HG03520 (cell line): ENCODE data around the gene TMED10.
"Not testable (repeated sequence)": the region's sequence is repeated elsewhere in the genome, so short reads cannot be mapped to it uniquely, and the experiment has no call there.

Experiments used
- ATAC-seq: cut with Tn5 transposase; IDR thresholded peaks from one replicate; pipeline ENCODE4 v1.9.1; 2021; ENCODE audit warnings: mild to moderate bottlenecking, moderate library complexity; ENCODE audit not compliant: unreplicated experiment

The TMED10 gene

GRCh38 chr14:75163677-75164076 lies 12.7 kb downstream of the TMED10 start:
- no peak for ATAC-seq

- no peak for ATAC-seq
Measured at GRCh38 chr14:75162631-75163030, 13.8 kb downstream of the TMED10 start.

DNA sequence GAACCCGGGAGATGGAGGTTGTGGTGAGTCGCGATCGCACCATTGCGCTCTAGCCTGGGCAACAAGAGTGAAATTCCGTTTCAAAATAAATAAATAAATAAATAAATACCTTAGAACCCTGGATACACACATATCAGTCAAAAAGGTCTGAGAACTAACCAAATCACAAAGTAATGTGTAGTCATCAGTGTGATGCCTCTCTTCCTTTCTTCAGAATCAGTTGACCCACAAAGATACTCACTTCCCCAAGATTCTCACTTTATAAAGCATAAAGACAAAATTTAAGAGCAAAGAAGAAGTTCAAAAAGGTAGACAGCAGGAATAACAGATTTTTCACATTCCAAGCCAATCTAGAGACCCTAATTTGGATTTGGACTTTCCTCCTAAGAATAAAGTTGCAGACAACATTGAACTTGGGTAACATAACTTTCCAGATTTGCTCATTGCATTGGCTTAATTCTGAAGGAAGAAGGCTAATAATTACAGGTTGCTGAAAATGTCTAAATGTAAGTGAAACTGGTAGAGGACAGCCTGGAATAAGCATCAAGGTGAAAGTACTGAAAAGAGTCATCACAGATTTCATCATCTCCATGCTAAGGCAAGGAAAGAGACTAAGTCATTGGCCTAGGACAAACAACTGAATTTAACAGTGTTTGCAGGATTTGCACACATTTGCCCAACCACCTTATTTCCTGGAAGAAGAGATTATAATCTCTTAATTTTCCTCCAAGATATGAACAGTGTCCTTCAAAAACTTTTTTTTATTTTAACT lies 17.4 kb downstream of the TMED10 start:
- no peak for ATAC-seq

DNA sequence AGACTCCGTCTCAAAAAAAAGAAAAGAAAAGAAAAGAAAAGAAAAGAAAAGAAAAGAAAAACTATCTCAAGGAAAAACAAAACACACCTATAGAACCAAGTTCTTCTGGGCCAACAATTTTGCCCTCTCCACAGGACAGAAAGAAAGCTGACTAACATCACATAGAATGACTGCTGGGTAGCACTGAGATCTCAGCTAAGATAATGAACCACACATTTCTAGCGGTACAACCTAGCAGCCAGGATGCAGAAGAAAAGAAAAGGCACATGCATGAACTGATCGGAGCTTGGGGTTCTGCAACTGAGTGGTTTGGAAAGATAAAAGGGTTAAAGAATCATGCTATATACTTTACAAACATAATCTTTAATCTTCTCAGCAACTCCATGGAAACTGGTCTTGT lies 19.5 kb downstream of the TMED10 start:
- no peak for ATAC-seq

GRCh38 chr14:75156111-75156510 lies 20.3 kb downstream of the TMED10 start:
- ATAC-seq: no peak

DNA sequence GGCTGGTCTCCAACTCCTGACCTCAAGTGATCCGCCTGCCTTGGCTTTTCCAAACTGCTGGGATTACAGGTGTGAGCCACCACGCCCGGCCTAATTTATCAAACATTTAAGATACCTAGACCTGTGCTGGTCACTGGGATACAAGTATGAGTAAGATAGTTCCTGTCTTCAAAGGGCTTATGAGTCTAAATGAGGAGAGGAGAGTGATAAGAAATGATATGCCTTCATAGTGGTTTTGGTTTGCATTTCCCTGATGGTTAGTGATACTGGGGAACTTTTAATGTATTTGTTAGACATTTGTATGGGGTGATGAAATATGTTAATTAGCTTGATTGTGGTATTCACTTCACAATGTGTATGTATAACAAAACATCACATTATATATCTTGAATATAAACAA lies 21.2 kb downstream of the TMED10 start:
- no peak for ATAC-seq

GRCh38 chr14:75153295-75153694 lies 23.1 kb downstream of the TMED10 start:
- ATAC-seq: no peak

GRCh38 chr14:75151851-75152250 lies 24.6 kb downstream of the TMED10 start:
- ATAC-seq: no peak

DNA sequence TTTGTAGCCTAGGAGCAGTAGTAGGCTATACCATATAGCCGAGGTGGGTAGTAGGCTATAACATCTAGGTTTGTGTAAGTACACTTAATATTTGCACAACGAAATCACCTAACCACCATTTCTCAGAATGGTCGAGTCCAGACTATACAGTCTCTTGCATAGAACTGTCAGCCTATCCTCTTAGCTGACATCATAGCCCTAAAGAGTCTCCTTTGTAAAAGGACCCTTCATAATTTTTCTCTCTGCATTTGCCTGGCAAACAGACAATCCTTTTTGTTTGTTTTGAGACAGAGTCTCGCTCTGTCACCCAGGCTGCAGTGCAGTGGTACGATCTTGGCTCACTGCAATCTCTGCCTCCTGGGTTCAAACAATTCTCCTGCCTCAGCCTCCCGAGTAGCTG lies 25.8 kb downstream of the TMED10 start:
- ATAC-seq: not testable (repeated sequence)

- ATAC-seq: no peak
Measured at GRCh38 chr14:75150150-75150549, 26.3 kb downstream of the TMED10 start.

- no peak for ATAC-seq
Measured at GRCh38 chr14:75147423-75148071, 28.9 kb downstream of the TMED10 start.

- no peak for ATAC-seq
Measured at GRCh38 chr14:75144944-75145343, 31.5 kb downstream of the TMED10 start.

DNA sequence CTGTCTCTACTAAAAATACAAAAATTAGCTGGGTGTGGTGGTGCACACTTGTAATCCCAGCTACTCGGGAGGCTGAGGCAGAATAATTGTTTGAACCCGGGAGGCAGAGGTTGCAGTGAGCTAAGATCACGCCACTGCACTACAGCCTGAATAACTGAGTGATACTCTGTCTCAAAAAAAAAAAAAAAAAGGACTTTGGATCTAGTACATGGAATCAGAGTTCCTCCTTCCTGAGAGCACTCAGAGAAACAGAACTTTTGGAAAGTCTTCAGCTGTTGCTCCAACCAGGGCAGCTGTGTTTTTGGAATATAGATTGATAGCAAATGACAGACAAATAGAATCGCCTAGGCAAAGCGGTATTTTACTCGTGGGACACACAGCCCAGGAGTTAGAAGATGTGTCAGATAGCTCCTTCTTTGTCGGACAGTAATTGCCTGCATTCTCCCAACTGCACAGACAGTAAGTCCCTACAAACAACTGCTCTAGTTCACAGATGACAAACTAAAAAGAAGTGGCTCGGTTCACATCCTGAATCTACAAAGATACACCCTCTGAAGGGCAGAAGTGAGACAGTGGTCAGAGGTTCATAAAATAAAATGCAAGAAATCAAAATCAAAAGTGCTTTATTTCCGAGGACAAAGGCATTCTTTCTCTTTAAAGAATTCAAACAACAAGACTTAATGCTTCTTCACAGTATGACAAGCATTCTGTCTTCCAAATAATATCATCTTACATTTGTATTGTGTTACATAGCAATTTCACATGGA lies 32.5 kb downstream of the TMED10 start:
- no peak for ATAC-seq

DNA sequence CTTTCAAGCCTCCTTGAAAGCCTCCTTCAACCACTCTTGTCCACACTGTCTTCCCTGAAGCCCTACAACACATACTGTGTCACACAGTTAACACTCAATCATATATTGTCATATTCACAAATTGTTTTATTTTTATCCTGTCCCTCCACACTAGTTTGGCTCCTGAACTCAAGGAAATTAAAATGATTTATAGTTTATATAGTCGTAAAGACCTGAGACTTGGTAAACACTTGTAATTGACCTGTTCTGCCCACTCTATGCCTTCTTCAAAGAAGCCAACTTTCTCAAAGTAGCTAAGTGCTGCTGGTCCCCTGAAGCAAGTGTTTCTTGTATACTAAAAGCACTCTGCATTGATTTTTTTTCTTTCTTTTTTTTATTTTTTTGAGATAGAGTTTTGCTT lies 33.9 kb downstream of the TMED10 start:
- ATAC-seq: no peak

GRCh38 chr14:75141967-75142366 lies 34.4 kb downstream of the TMED10 start:
- no peak for ATAC-seq

- ATAC-seq: no peak
Measured at GRCh38 chr14:75141062-75141461, 35.4 kb downstream of the TMED10 start.

- ATAC-seq: no peak
Measured at GRCh38 chr14:75140620-75141019, 35.8 kb downstream of the TMED10 start.

DNA sequence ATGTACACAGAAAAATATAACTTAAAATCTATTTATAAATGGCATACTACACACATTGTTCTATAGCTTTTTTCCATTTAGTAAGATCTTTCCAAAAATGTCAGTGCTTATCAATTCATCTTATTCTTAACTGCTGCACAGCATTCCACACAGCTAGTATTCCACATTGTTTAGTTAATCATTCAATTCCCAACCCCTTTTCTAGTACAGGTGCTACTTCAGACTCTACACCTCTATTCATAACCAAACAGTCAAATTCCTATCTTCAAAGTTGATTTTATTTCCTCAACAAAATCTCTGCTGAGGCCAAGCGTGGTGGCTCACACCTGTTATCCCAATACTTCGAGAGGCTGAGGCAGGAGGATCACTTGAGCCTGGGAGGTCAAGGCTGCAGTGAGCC lies 37.2 kb downstream of the TMED10 start:
- no peak for ATAC-seq

DNA sequence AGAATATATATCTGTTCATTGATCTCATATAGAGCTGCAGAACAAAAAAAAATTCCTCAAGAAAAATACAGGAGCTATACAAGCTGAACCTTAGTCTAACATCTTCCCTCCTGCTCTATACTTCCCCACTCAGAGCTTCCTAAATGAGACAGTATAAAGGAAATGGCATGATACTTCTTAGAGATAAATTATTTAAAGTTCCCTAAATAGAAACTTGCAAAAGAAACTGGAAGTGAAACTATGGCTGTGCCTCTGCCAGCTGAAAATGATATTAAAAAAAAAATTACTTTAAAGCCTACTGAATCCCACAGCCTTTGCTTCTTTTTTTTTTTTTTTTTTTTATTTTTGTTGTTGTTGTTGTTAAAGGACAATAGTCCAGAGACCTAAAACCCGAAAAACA lies 37.9 kb downstream of the TMED10 start:
- ATAC-seq: no peak

DNA sequence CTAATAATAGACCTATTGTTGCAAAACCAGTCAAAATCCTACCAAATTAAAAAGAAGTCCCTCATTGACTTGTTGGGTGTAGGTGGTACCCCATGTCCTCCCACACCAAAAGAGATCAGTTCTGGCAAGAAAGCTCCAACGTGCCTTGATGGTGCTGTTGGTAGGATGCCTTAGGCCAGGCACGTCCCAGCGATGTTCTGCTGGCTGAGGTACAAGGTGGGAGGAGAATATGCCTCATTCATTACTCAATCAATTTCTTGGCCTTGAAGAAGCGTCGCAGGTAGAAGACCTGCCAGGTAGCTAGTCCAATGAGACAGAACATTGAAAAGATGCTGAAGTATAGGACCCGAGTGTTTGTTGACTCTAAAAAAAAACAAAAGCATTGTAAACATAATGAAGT lies 41.8 kb downstream of the TMED10 start:
- no peak for ATAC-seq

- no peak for ATAC-seq
Measured at GRCh38 chr14:75133597-75133996, 42.8 kb downstream of the TMED10 start.
